HPDE6-E6E7 (cell line): ENCODE results near the gene IKBKE.
"Not testable (repeated sequence)": the region's sequence is repeated elsewhere in the genome, so short reads cannot be mapped to it uniquely, and the experiment has no call there.

Experiments
- DNase-seq: peaks from one replicate; pipeline ENCODE4 v3.0.0; 2011; ENCODE audit warnings: missing footprints; ENCODE audit errors: extremely low spot score

IKBKE gene

DNA sequence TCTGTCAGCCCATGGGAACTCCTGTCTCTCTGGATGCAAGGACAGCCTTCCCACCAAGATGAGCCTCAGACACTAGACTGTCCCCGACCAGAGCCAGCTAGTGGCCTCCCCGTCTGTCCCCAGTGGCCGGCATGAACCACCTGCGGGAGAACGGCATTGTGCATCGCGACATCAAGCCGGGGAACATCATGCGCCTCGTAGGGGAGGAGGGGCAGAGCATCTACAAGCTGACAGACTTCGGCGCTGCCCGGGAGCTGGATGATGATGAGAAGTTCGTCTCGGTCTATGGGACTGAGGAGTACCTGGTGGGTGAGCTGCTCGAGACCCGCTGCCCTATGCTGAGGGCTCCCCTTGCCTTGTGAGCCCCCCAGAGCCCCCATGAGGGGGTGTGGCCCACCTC lies 5.8 kb downstream of the IKBKE start:
- DNase-seq: no peak

DNA sequence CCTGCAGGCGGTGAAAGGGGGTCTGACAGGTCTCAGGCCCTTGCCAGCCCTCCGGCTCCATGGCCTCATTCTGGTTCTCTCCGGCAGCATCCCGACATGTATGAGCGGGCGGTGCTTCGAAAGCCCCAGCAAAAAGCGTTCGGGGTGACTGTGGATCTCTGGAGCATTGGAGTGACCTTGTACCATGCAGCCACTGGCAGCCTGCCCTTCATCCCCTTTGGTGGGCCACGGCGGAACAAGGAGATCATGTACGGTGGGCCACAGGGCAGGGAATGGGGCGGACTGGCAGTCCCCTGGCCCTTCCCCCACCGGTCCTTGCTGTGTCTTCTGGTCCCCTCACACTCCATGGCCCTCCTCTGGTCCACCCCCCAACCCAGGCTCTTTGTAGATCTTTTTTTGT lies 6.3 kb downstream of the IKBKE start:
- no peak for DNase-seq

DNA sequence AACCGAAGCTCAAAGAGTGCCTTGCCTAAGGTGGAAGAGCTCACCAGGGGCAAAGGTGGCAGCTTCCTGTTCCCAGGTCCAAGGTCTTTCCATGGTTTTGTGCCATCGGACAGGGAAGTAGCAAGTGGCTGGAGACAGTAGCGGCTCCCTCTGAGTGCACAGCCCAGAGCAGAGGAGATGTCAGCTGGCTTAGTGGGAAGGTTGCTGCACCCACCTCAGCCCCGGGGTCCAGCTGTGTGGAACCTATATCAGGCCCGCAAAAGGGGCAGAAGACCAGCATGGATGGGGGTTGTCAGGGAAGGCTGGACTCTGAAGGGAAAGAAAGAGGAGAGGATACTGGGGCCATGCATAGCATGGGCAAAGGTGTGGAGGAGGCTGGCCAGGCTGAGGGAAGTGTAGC lies 6.8 kb downstream of the IKBKE start:
- DNase-seq: no peak

DNA sequence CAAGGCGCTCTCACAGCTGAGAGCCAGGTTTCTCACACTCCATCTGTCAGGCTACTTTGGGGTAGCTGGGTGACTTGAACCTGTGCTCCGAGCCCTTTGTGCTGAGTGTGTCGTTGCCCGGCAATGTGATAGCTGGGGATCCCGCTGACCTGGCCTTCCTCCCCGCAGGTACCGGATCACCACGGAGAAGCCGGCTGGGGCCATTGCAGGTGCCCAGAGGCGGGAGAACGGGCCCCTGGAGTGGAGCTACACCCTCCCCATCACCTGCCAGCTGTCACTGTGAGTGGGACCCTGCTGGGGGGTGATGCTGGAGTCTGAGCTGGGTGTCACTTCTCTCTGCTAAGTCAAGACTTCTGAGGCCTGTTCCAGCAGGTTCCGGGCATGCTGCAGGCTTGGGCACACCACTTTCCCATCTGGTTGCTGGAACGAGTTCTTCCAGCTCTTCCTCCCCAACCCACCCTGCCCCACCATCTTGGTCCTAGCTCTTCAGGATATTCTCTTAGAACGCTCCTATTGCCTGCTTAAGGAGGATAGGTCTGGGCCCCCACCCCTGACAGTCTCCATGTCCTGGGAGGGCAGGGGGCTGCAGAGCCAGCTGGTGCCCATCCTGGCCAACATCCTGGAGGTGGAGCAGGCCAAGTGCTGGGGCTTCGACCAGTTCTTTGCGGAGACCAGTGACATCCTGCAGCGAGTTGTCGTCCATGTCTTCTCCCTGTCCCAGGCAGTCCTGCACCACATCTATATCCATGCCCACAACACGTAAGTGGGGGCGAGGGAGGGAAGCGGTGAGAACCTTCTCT lies 7.5 kb downstream of the IKBKE start:
- no peak for DNase-seq

DNA sequence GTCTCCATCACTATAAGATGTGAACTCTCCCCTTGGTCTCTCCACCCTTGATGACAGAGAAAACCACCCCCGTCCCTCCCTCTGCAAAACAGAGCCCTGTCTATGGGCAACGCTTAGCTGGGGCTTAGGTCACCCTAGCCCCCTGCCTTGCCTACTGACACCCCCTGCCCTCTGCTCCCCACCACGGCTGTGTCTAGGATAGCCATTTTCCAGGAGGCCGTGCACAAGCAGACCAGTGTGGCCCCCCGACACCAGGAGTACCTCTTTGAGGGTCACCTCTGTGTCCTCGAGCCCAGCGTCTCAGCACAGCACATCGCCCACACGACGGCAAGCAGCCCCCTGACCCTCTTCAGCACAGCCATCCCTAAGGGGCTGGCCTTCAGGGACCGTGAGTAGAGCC lies 8.5 kb downstream of the IKBKE start:
- no peak for DNase-seq

DNA sequence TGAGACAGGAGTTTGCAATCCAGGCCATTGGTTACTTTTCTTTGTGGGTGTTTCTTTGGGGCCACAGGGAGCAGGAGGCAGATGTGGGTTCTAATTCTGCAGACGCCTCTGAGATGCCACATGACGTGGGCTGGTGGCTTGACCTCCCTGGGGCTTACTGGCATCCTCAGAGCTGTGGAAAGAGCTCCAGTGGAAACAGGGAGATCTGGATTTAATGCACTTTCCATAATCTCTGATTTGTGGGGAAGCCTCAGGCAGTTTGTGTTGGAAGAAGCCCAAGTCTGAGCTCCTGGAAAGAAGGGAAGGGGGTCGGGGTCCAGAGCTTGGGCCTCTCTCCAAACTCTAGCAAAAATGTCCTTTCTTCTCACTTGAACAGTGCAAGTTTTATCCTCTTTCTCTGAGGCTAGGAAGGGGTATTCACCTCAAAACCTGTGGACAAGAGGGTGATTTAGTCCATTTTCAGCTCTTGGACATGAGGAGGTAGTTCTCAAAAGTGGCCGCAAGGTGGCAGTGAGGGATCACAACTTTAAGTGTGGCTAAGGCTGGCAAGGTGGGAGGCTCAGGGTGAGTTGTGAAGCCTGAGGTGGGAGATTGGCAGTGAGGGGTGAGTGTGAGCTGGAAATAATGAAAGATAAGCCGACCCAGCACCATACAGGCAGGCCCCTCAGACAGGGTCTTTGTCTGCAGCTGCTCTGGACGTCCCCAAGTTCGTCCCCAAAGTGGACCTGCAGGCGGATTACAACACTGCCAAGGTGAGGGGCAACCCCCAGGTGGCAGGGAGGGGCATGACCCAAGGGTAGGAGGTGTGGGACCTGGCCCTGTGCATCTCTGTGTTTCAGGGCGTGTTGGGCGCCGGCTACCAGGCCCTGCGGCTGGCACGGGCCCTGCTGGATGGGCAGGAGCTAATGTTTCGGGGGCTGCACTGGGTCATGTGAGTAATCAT lies 9.2 kb downstream of the IKBKE start:
- peak; percentile 69 for DNase-seq

DNA sequence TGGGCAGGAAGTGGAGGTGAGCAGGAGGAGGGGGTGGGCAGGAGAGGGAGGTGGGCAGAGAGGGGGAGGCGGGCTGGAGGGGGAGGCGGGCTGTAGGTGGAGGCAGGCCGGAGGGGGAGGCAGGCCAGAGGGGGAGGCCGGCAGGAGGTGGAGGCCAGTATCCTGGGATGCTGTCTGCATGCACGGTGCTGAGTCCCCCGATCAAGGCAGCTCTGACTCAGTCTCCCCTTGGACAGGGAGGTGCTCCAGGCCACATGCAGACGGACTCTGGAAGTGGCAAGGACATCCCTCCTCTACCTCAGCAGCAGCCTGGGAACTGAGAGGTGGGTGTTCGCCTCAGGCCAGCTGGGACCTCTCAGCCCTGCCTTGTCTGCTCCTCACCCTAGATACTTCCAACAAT lies 9.9 kb downstream of the IKBKE start:
- DNase-seq: no peak

DNA sequence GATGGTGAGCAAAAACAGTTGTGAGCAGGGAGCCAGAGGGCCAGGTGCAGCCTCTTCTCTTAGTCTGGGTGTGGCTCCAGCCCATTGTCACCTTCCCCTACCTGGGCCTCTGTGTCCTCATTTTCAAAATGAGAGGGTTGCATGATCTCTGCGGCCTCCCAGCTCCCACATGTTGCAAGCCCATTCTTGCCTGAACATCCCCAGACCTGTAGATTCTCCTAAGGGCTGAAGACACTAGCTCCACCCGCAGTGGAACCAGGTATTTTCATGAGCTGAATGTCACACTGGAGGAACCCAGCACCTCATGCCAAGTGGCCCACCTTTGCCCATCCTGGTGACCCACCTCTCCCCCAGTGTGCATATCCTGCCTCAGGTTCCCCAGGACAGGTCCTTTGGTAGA lies 12.3 kb downstream of the IKBKE start:
- DNase-seq: peak; percentile 70

DNA sequence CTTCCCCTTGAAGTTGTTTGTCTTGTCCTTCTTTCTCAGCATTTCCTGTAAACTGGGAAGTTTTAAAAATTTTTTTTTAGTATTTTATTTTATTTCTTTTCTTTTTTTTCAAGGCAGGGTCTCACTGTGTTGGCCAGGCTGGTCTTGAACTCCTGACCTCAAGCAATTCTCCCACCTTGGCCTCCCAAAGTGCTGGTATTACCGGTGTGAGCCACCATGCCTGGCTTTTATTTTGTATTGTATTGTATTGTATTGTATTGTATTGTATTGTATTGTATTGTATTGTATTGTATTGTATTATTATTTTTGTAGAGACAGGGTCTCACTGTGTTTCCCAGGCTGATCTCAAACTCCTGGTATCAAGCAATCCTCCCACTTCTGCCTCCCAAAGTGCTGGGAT lies 13.6 kb downstream of the IKBKE start:
- DNase-seq: not testable (repeated sequence)

DNA sequence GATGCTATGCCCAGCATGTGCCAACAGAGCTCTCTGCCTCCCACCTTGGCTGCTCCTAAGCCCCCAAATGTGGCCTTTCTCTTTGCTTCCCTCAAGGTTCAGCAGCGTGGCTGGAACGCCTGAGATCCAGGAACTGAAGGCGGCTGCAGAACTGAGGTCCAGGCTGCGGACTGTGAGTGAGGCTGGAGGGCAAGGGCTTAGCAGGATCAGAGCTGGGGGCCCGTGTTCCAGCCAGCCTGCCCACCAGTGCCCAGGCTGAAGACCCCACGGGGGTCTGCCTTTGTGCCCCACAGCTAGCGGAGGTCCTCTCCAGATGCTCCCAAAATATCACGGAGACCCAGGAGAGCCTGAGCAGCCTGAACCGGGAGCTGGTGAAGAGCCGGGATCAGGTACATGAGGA lies 14.6 kb downstream of the IKBKE start:
- DNase-seq: no peak

DNA sequence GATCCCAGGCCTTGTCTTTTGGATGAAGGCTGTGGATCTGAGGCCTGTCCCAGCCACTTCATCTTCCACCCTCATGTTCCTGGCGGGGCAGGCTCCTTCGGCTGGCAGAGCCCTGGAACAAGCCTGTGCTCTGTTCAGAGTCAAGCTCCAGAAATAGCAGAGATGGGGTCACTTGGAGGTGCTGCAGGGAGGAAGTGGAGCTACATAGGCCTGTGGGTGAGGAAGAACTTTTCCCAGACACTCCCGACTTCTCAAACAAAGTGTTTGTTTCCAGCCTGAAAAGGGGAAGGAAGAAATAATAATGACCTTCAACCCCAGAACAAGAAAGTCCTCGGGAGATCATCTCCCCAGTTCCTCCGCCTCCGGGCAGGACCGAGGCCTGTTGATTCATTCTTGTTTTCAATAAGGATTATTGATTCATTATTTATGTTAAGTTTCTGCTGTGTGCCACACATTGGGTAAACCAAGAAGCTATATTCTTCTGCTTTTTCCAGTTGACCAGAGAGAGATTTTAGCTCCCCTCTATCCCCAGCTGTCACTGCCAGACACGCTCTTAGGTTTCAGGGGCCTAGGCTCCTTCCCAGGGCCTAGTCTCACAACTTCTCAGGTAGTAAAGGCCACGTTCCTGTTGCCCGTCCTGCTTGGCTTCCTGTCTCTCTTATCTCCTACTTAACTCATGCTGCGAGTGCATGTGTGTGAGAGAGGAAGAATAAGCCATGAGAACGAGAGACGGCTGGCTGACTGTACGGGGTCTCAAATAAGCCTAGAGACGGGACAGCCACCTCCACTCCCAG lies 16.9 kb downstream of the IKBKE start:
- DNase-seq: no peak

DNA sequence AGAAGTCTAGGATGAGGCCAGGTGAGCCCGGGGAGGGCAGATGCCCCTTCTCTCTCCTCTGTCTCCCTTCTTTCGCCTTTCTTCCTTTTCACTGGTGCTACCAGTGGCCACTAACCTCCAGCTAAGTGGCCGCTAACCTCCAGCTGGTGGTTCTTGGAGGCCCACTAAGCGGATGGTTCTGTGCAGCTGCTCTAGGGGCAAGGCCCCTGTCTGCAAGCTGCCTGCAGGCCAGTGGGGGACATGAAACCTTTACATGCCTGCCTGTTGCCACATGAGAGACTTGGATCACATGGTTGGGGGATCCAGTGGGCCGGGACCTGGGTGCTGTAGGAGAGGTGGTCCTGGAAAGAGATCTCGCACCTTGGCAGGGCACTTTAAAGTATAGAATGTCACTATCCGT lies 17.7 kb downstream of the IKBKE start:
- DNase-seq: no peak

DNA sequence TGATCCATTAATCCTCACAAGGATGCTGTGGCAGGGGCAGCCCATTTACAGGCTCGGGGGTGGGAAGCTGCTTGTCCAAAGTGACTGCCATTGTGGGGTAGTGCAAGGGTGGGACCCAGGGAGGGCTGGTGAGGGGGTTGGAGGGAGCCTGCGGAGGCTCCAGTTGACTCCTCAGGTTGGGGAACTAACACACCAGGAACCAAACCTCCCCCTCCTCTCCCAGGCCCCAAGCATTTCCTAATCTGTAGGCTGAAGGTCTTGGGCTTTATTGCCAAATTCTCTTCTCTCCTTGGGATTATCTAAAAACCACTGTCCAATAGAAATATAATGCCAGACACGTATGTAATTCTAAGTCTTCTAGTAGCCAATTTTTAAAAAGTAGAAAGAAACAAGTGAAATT lies 18.2 kb downstream of the IKBKE start:
- DNase-seq: no peak

DNA sequence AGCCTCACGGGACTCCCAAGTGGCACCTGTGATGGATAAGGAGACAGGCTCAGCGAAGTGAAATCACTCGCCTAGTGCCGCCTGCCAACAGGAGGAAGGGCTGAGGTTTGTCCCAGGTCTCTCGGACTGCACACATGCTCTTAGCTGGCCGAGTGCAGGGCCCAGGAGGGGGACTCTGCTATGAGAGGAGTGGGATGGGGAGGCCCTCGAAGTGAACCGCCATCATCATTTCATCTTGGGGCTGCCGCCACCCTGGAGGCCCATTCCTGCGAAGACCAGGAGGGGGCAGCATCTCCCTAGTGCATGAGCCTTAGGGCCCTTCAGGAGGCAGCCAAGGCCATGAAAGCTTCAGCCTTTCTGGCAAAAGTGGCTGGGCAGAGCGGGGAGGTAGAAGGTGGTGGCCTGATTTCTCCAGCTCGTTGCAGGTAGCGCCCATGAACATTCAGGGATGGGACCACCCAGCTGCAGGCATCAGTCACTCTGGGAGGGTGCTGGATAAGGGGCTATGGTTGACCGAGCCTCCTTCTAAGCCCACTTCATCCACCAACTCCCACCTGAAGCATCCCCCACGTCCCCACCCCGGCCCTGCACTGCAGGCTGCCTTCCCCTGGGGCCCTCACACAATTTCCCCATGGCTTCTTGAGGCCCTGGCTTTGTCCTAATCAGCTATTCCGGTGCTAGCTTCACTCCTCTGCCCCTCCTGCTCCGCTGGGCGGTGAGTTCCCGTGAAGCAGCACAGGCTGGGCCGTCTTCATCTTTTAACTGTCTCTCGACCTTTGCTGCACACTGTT lies 19.9 kb downstream of the IKBKE start:
- no peak for DNase-seq

DNA sequence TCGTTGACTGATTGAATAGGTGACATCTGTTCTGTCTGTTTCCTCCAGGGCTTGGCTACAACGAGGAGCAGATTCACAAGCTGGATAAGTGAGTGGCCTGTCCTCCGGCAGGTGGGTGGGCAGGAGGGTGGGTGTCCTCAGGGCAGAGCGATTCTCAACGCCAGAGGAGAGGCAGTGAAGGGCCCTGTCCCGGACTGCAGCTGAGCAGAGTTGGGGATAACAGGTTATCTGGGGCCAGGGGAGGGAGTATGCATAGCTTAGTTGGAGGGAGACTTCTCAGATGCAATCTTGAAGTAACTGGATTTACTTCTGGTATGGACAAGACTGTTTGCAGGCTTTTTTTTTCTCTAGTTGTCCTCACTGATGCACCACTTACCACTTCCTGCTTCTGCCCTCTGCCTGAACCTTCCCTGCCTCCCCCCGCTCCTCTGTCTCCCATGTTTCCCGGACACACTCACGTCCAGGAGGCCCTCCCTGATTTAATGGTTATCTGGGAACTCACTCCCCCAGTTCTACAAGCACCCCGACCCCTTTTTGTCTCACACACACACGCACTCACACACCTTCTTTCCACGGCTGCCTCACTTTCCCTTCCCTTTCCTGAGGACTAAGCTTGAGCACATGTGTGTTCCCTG lies 20.6 kb downstream of the IKBKE start:
- no peak for DNase-seq

DNA sequence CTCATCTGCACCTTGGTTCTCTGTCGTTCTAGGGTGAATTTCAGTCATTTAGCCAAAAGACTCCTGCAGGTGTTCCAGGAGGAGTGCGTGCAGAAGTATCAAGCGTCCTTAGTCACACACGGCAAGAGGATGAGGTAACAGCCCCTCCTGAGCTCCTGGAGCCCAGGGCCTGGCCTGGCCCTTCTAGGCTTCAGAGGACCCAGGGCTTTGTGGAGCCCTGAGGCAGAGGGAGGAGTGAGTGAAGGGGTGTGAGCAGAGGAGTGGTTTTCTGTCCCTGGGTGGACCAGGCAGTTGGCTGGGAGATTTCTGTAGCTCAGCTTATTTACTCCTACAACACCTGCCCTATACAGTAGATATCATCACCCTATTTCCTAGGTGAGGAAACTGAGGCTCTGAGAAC lies 21.3 kb downstream of the IKBKE start:
- no peak for DNase-seq

DNA sequence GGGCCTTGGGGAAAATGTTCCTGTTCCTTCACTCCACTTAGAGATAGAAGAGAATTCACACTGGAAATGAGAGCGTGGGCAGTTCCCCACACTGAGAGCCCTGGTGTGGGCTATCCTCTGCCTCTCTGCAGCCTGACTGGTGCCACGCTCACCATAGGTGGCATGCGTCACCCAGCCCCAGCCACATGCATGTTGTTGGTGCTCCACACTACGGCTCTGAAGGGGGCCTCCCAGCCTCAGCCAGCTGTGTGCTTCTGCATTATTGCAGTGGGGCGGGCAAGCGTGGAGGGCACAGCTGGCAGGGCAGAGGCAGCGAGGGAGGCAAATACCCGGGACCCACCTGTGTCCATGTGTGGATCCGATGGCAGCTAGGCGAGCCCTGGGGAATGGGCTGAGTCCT lies 22.3 kb downstream of the IKBKE start:
- DNase-seq: no peak

DNA sequence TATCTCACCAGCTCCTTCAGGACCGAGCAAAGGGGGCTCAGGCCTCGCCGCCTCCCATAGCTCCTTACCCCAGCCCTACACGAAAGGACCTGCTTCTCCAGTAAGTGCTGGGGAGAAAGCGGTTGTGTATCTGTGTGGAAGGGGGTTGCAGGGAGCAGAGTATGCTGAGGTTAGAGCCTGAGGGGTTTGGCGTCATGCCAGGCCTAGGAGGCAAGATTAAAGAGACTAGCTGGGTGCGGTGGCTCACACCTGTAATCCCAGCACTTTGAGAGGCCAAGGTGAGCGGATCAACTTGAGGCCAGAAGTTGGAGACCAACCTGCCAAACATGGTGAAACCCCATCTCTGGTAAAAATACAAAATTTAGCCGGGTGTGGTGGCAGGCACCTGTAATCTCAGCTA lies 23.0 kb downstream of the IKBKE start:
- no peak for DNase-seq

DNA sequence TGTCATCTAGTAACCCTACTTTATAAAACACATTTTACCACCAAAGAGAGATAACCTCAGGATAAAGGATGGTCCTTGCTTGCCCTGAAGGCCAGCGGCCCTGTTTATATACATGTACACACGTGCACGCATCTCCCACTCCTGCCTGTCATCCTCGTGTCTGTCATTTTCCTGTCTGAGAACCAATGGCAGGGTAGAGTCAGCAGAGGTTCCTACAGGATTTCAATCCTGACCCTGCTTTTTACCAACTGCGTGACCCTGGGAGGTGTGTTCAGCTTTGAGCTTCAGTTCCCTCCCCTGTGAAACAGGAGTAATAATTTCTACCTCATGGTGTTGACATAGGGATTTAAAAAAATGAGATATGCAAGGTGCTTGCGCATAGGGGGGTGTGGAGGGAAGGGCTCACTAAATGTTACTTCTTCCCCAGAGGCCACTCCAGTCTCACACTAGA lies 24.8 kb downstream of the IKBKE start:
- DNase-seq: no peak

DNA sequence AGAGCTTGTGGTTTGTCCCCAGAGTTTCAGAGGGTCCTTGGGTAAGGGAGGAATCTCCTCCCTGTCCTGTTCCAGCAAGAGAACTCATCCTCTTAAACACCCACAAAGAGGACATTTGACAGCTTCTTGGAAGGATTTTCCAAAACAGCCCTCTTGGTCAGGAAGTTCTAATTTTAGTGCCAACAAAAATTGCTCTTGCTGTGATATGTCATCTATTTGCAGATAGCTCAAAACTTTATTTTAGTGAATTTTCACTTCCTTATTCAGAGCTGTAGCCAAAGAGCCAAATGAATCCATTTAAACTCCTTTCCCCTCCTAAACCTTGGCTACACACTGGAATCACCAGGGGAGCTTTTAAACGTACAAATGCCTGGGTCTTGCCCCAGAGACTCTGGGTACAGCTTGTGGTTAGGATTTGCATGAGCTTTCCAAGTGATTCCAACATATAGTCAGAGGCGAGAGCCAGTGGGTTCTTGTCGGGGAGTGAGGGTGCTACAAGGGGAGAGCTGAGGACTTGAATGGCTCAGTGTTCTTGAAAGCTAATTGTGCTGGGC lies 25.3 kb downstream of the IKBKE start:
- no peak for DNase-seq
